Tibial nerve (tissue), 4 donors: Measurements from ENCODE around the gene ARHGEF11. TPM values are rescaled to one million over a fixed set of nuclear protein-coding genes. Genes with fewer than 3 reads are reported as not detected.
A peak's percentile ranks its signal among the peaks of the same experiment; 100 is the strongest.

Experiments
- DNase-seq, 2 donors: peaks; one replicate each; pipeline ENCODE4 v3.0.0-alpha.2; 2019; ENCODE audit warnings: low spot score in 2 of 2
- H3K27ac ChIP-seq, 4 donors: fragments of 200-600 bp; sonication (generic) in 3 of 4; one replicate each; pipeline ENCODE4 v1.5.1; 2017 to 2019; ENCODE audit warnings: mild to moderate bottlenecking in 1 of 4
- H3K27me3 ChIP-seq, 2 donors: fragments of 200-600 bp; sonication (generic) in 1 of 2; one replicate each; pipeline versions ENCODE4 v1.5.1 to v1.6.0; 2017 to 2019
- H3K36me3 ChIP-seq, 3 donors: fragments of 200-600 bp; sonication (generic); one replicate each; pipeline ENCODE4 v1.5.1; 2018 to 2019
- H3K4me1 ChIP-seq, 4 donors: fragments of 200-600 bp; sonication (generic) in 3 of 4; one replicate each; pipeline ENCODE4 v1.5.1; 2017 to 2019
- H3K4me3 ChIP-seq, 4 donors: fragments of 200-600 bp; sonication (generic) in 3 of 4; one replicate each; pipeline ENCODE4 v1.5.1; 2017 to 2019; ENCODE audit warnings: mild to moderate bottlenecking in 1 of 4, moderate library complexity in 1 of 4
- H3K9me3 ChIP-seq, 4 donors: fragments of 200-600 bp; sonication (generic) in 3 of 4; one replicate each; pipeline ENCODE4 v1.5.1; 2017 to 2019
- CTCF ChIP-seq, 5 experiments: fragments of 200-600 bp in 3 of 5; fragments of 450-650 bp in 2 of 5; sonication (generic) in 3 of 5; IDR thresholded peaks; one replicate each; pipeline ENCODE4 v1.5.1; 2016 to 2019; ENCODE audit warnings: antibody characterized with exemption in 5 of 5, mild to moderate bottlenecking in 3 of 5, moderate library complexity in 2 of 5
- EP300 ChIP-seq, 2 donors: sonication (generic); formaldehyde crosslinking; IDR thresholded peaks; one replicate each; pipeline ENCODE4 v1.6.1; 2017; ENCODE audit warnings: antibody characterized with exemption in 2 of 2, mild to moderate bottlenecking in 1 of 2
- POLR2A ChIP-seq, 2 donors: fragments of 450-650 bp; IDR thresholded peaks; one replicate each; pipeline ENCODE4 v1.6.1; 2017; ENCODE audit warnings: antibody characterized with exemption in 2 of 2, mild to moderate bottlenecking in 2 of 2, moderate library complexity in 2 of 2
- WGBS, 2 donors: methylation state at CpG; one replicate each; pipeline ENCODE4 v1.1.5; 2018; 5-methylcytosine and 5-hydroxymethylcytosine counted together
- total RNA-seq, 4 donors: library from RNA; depleted of rRNA; stranded (reverse); fragments of >200 nt; gene quantifications; one replicate each; pipeline ENCODE4 v1.1.0, GENCODE V29; 2016

The ARHGEF11 gene
- total RNA-seq, 4 donors from 2014 or later = 41.3 to 58.4 (median 46.8) TPM

- H3K27me3 ChIP-seq = peaks cover 0 to 67% of the 10 kb centered on the region in 2 donors
- H3K4me3 ChIP-seq = peak within 1 kb of the TSS in 1 of 4 donors; percentile 29
Measured at GRCh38 chr1:156920233-156921052, 125.1 kb downstream of the ARHGEF11 start, which contains the start of gene LRRC71. Gene LRRC71 (plus strand): TSS chr1:156920632. CDS start chr1:156920804, 172 bp downstream.

GRCh38 chr1:156914440-156914856 is 131.1 kb downstream of the ARHGEF11 start:
- WGBS, 2 donors = 86 to 87% methylated on average over 9 of the region's 9 CpGs
- H3K27me3 ChIP-seq = peaks cover 0 to 13% of the 10 kb centered on the region in 2 donors
- H3K9me3 ChIP-seq = peaks cover 0 to 12% (median 0%) of the 10 kb centered on the region in 4 donors
- peaks cover 0 to 66% (median 0%) of the 10 kb centered on the region in 3 donors for H3K36me3 ChIP-seq
- no peak overlapping the region for H3K27ac ChIP-seq
- DNase-seq = no peak
- TF ChIP-seq POLR2A (IDR thresholded peaks at IDR 0.05) (no peak), EP300 (IDR thresholded peaks at IDR 0.05) (no peak), CTCF (IDR thresholded peaks at IDR 0.05) (no peak)
- H3K4me3 ChIP-seq = no peak overlapping the region
- H3K4me1 ChIP-seq = peaks cover 0 to 14% (median 0%) of the 10 kb centered on the region in 4 donors

More at GRCh38 chr1:156920233-156921052, 125.1 kb downstream of the ARHGEF11 start, which contains the start of gene LRRC71:
- H3K4me1 ChIP-seq = peaks cover 0 to 26% (median 10%) of the 10 kb centered on the region in 4 donors
- peak in 1 of 2 donors; percentile 72 for TF ChIP-seq EP300 (IDR thresholded peaks at IDR 0.05)
- TF ChIP-seq POLR2A (IDR thresholded peaks at IDR 0.05) = no peak
- TF ChIP-seq CTCF (IDR thresholded peaks at IDR 0.05) = peak; percentile 47 to 95 (median 82)
- H3K36me3 ChIP-seq = peaks cover 0 to 26% (median 0%) of the 10 kb centered on the region in 3 donors
- WGBS, 2 donors = 11 to 12% methylated on average over 57 to 64 of the region's 71 CpGs
- peak; percentile 68 to 74 for DNase-seq
- H3K27ac ChIP-seq = peak within 1 kb of the TSS in 1 of 4 donors; percentile 61
- peaks cover 0 to 12% (median 0%) of the 10 kb centered on the region in 4 donors for H3K9me3 ChIP-seq

GRCh38 chr1:156913809-156914387 is 131.6 kb downstream of the ARHGEF11 start:
- H3K4me1 ChIP-seq = peaks cover 0 to 19% (median 0%) of the 10 kb centered on the region in 4 donors
- H3K4me3 ChIP-seq = no peak overlapping the region
- H3K9me3 ChIP-seq = peaks cover 0 to 12% (median 0%) of the 10 kb centered on the region in 4 donors
- H3K27me3 ChIP-seq = peaks cover 0 to 7% of the 10 kb centered on the region in 2 donors
- no peak for DNase-seq
- 89 to 92% methylated on average over 12 to 13 of the region's 13 CpGs for WGBS, 2 donors
- peaks cover 0 to 66% (median 0%) of the 10 kb centered on the region in 3 donors for H3K36me3 ChIP-seq
- TF ChIP-seq EP300 (IDR thresholded peaks at IDR 0.05) (no peak), CTCF (IDR thresholded peaks at IDR 0.05) (no peak), POLR2A (IDR thresholded peaks at IDR 0.05) (no peak)
- no peak overlapping the region for H3K27ac ChIP-seq

- H3K4me1 ChIP-seq = peaks cover 0 to 27% (median 2%) of the 10 kb centered on the region in 4 donors
- peaks cover 0 to 6% of the 10 kb centered on the region in 2 donors for H3K27me3 ChIP-seq
- peaks cover 0 to 7% (median 0%) of the 10 kb centered on the region in 4 donors for H3K9me3 ChIP-seq
- no peak overlapping the region for H3K27ac ChIP-seq
- no peak for DNase-seq
- WGBS, 2 donors = 63 to 65% methylated on average over 21 to 24 of the region's 24 CpGs
- peaks cover 0 to 73% (median 0%) of the 10 kb centered on the region in 3 donors for H3K36me3 ChIP-seq
- H3K4me3 ChIP-seq = no peak overlapping the region
- TF ChIP-seq EP300 (IDR thresholded peaks at IDR 0.05) (no peak), CTCF (IDR thresholded peaks at IDR 0.05) (no peak), POLR2A (IDR thresholded peaks at IDR 0.05) (no peak)
Measured at GRCh38 chr1:156912861-156913808, 132.4 kb downstream of the ARHGEF11 start.
